Activated CD4-positive, alpha-beta T cell treated with anti-CD3 and anti-CD28 coated beads, Interleukin-2, amount 50 U/mL, for 24 hours (primary cell): ENCODE data around the gene KANSL1.

Experiments used
- DNase-seq, 2 donors: peaks; one replicate each; pipeline ENCODE4 v3.0.0-alpha.2; 2020; ENCODE audit warnings: low read depth in 1 of 2, low spot score in 1 of 2

Gene KANSL1

GRCh38 chr17:46043606-46044005 lies 149.6 kb downstream of the KANSL1 start:
- no peak for DNase-seq

DNA sequence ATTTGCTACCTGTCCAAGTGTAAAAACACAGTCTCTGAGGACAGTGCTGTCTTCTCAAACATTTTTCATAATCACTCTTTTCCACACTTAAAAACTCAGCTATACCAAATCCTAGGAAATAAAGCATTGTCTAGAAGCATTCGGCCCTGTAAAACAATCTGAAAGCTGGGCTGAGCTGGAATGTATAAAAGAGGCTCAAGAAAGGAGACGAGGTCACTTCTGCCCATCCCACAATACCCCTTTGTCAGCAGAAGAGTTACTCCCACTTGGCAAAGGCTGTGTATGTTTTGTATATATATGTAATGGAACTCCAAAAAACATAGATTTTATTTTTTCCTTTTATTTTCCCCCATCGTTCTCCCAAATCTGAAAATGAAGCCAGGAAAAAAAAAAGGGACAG lies 150.3 kb downstream of the KANSL1 start:
- DNase-seq = no peak

GRCh38 chr17:46042246-46042645 lies 151.0 kb downstream of the KANSL1 start:
- DNase-seq = no peak

DNA sequence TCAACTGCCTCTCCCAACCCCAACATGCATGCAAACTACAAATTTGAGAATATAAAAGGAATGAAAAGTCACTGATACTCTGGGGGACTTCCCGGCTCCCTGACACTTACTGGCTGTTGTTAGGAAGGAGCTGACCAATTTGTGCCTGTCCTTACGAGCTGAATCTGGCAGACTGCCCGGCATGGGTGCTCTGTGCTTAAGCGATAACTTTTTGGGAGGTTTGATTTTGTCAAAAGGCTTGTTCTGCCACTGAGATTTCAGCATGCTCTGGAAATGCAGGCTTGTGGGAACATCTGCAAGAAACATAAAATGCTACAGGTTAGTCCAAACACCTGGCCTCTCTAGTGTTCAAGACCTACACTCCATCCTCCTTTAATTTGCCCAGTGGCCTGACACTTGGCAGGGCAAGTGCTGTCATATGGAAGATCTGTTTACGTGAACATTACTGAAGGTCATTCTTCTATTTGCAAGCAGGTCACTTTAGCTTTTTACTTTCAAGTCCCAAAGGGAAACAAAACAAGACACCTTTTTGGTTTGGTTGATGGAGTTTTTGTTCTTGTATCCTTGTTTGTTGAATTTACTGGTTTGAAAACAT lies 153.5 kb downstream of the KANSL1 start:
- no peak for DNase-seq

- DNase-seq = no peak
Observed at GRCh38 chr17:46038937-46039336, 154.3 kb downstream of the KANSL1 start.

- DNase-seq = no peak
Observed at GRCh38 chr17:46038414-46038813, 154.8 kb downstream of the KANSL1 start.

DNA sequence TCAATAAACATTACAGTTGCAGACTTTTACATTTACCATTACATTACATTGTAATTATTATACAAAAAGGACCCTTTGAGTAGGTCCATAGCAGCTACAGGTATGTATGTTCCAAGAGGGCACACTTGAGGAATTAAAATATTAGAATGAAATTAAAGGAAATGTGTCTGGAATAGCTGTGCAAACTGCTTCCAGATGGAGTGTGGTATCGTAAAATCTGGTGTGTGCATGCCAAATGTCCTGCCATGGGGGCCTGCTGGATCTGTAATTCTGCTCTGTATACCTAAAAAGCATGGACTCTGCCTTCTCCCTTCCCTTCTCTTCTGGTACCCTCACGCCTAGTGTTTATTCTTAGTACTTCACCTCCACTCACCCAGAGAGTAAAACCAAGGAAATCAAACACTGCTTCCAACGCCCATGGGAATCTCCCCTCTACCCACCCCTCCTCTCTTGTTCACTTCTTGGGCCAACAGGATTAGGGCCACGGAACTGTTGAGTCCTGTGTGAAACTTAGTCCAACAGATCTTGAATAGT lies 155.4 kb downstream of the KANSL1 start:
- DNase-seq = no peak

GRCh38 chr17:46036491-46036890 lies 156.7 kb downstream of the KANSL1 start:
- no peak for DNase-seq

- DNase-seq = no peak
Observed at GRCh38 chr17:46035112-46035818, 158.0 kb downstream of the KANSL1 start.

- DNase-seq = no peak
Observed at GRCh38 chr17:46033392-46033791, 159.8 kb downstream of the KANSL1 start.

GRCh38 chr17:46032909-46033308 lies 160.3 kb downstream of the KANSL1 start:
- DNase-seq = no peak

GRCh38 chr17:46031920-46032319 lies 161.3 kb downstream of the KANSL1 start:
- DNase-seq = no peak

- no peak for DNase-seq
Observed at GRCh38 chr17:46031440-46031839, 161.8 kb downstream of the KANSL1 start.

DNA sequence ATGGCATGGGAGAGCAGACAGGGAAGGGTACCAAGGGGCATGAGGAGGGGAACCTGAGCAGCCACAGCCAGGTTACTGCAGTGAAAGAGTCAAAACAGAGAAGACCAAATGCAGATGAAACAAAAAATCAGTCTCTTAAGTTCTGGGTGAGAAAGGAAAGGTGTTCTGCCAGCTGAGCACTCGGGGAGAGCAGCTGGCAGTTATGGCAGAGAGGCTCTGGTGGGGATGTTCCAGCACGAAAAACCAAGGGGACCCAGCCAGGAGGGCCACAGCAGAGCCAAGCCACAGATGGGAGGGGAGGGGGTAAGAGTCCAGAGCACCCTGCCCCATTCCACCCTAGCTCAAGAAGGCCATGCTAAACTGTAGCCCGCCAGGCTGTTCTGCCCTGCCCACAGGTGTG lies 162.5 kb downstream of the KANSL1 start:
- no peak for DNase-seq

DNA sequence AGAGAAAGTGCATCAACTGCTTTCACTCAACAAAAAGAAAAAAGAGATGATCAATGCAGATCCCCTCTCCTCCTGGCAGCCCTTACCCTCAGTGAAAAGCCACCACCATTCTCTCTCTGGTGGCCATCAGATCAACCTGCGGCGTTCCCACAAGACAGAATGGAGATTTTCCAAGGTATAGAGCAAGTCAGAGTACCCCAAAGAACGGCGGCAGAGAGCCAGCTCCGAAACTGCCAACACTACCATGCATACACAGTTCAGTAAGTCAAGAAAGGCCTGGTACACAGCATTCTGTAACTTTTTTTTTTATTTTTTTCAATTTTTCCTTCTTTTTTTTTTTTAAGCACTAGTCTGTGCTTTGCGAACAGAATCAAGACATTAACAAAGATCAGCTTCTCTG lies 163.6 kb downstream of the KANSL1 start:
- no peak for DNase-seq

- DNase-seq = no peak
Observed at GRCh38 chr17:46028981-46029565, 164.2 kb downstream of the KANSL1 start.

GRCh38 chr17:46028374-46028773 lies 164.9 kb downstream of the KANSL1 start:
- no peak for DNase-seq

DNA sequence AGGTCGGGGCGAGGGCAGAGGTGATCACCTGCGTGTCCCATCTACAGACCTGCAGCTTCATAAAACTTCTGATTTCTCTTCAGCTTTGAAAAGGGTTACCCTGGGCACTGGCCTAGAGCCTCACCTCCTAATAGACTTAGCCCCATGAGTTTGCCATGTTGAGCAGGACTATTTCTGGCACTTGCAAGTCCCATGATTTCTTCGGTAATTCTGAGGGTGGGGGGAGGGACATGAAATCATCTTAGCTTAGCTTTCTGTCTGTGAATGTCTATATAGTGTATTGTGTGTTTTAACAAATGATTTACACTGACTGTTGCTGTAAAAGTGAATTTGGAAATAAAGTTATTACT lies 165.3 kb downstream of the KANSL1 start:
- DNase-seq = no peak

DNA sequence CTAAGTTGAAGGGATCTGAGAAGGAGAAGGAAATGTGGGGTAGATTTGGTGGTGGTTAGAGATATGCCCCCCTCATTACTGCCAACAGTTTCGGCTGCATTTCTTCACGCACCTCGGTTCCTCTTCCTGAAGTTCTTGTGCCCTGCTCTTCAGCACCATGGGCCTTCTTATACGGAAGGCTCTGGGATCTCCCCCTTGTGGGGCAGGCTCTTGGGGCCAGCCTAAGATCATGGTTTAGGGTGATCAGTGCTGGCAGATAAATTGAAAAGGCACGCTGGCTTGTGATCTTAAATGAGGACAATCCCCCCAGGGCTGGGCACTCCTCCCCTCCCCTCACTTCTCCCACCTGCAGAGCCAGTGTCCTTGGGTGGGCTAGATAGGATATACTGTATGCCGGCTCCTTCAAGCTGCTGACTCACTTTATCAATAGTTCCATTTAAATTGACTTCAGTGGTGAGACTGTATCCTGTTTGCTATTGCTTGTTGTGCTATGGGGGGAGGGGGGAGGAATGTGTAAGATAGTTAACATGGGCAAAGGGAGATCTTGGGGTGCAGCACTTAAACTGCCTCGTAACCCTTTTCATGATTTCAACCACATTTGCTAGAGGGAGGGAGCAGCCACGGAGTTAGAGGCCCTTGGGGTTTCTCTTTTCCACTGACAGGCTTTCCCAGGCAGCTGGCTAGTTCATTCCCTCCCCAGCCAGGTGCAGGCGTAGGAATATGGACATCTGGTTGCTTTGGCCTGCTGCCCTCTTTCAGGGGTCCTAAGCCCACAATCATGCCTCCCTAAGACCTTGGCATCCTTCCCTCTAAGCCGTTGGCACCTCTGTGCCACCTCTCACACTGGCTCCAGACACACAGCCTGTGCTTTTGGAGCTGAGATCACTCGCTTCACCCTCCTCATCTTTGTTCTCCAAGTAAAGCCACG lies 165.9 kb downstream of the KANSL1 start:
- DNase-seq = no peak

- DNase-seq = no peak
Observed at GRCh38 chr17:46026166-46027047, 166.8 kb downstream of the KANSL1 start.
